A549 (cell line): ENCODE data around the gene TFEB.

Experiments
- CHD2 ChIP-seq: fragments of 150-350 bp; IDR thresholded peaks from 2 replicates; pipeline ENCODE4 v1.6.1; 2014; ENCODE audit warnings: low read length; ENCODE audit not compliant: partially characterized antibody
- EP300 ChIP-seq, 2 experiments: fragments of >200 bp; sonication (Bioruptor Twin); formaldehyde crosslinking; IDR thresholded peaks; 2 replicates in 1 of 2; 3 replicates in 1 of 2; pipeline ENCODE4 v1.6.1; 2016 to 2017
- ESRRA ChIP-seq: fragments of 150-350 bp; IDR thresholded peaks from 2 replicates; pipeline ENCODE4 v1.6.1; 2014; ENCODE audit warnings: mild to moderate bottlenecking, low read length, borderline replicate concordance
- HOXB13 ChIP-seq: fragments of 250-450 bp; sonication (Bioruptor Pico); IDR thresholded peaks from 2 replicates; pipeline ENCODE4 v1.5.0; 2020; ENCODE audit warnings: low read depth, mild to moderate bottlenecking, moderate library complexity
- MAFK ChIP-seq: fragments of 450-650 bp; IDR thresholded peaks from 2 replicates; pipeline ENCODE4 v1.6.1; 2014; ENCODE audit not compliant: partially characterized antibody
- POLR2A ChIP-seq: IDR thresholded peaks from 2 replicates; pipeline ENCODE4 v1.6.1; 2012; ENCODE audit warnings: mild to moderate bottlenecking, low read length
- POLR2AphosphoS2 ChIP-seq: conservative IDR thresholded peaks from 2 replicates; pipeline ENCODE4 v1.6.1; 2012; ENCODE audit warnings: low read length, improper control_type of control experiment, inconsistent platforms
- TFCP2L1 ChIP-seq: fragments of 250-450 bp; sonication (Bioruptor Pico); IDR thresholded peaks from 2 replicates; pipeline ENCODE4 v1.5.0; 2021; ENCODE audit warnings: mild to moderate bottlenecking
- TF ChIP-seq, protein P1 (sequence below): IDR thresholded peaks from 2 replicates; pipeline ENCODE4 v1.6.1; 2012; ENCODE audit warnings: low read depth, borderline replicate concordance
- TF ChIP-seq, protein P2 (sequence below): fragments of 150-350 bp; IDR thresholded peaks from 2 replicates; pipeline ENCODE4 v1.6.1; 2014; ENCODE audit warnings: low read depth, mild to moderate bottlenecking, low read length
- TF ChIP-seq, protein P3 (sequence below): fragments of >200 bp; sonication (Bioruptor Twin); formaldehyde crosslinking; IDR thresholded peaks from 3 replicates; pipeline ENCODE4 v1.5.1; 2016
- TF ChIP-seq, protein P4 (sequence below): IDR thresholded peaks from 2 replicates; pipeline ENCODE4 v1.6.1; 2012

DNA sequence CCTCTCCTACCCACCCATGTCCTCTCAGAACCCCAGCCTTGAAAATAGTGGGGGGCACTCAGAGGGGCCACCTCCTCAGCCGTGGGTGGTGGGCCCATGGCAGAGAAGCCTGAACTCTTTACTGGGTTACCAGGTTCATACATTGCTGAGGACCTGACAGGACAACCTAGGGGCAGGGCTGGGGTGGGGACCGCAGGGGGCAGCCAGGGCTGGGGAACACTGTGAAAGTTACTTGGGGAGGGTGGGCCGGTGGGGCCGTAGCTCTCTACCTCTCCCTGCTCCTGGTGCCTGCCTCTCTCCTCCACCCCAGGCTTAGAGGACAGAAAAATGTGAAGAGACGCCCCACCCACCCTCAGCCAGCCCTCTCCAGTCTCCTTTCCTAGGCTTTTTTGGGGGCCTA, 81.7 kb downstream of the TFEB start:
- TF ChIP-seq, protein P1, sequence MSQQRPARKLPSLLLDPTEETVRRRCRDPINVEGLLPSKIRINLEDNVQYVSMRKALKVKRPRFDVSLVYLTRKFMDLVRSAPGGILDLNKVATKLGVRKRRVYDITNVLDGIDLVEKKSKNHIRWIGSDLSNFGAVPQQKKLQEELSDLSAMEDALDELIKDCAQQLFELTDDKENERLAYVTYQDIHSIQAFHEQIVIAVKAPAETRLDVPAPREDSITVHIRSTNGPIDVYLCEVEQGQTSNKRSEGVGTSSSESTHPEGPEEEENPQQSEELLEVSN = no peak
- TF ChIP-seq CHD2 = no peak
- no peak for TF ChIP-seq POLR2A
- TF ChIP-seq, protein P2, sequence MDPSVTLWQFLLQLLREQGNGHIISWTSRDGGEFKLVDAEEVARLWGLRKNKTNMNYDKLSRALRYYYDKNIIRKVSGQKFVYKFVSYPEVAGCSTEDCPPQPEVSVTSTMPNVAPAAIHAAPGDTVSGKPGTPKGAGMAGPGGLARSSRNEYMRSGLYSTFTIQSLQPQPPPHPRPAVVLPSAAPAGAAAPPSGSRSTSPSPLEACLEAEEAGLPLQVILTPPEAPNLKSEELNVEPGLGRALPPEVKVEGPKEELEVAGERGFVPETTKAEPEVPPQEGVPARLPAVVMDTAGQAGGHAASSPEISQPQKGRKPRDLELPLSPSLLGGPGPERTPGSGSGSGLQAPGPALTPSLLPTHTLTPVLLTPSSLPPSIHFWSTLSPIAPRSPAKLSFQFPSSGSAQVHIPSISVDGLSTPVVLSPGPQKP = no peak
- TF ChIP-seq, protein P3, sequence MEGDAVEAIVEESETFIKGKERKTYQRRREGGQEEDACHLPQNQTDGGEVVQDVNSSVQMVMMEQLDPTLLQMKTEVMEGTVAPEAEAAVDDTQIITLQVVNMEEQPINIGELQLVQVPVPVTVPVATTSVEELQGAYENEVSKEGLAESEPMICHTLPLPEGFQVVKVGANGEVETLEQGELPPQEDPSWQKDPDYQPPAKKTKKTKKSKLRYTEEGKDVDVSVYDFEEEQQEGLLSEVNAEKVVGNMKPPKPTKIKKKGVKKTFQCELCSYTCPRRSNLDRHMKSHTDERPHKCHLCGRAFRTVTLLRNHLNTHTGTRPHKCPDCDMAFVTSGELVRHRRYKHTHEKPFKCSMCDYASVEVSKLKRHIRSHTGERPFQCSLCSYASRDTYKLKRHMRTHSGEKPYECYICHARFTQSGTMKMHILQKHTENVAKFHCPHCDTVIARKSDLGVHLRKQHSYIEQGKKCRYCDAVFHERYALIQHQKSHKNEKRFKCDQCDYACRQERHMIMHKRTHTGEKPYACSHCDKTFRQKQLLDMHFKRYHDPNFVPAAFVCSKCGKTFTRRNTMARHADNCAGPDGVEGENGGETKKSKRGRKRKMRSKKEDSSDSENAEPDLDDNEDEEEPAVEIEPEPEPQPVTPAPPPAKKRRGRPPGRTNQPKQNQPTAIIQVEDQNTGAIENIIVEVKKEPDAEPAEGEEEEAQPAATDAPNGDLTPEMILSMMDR = no peak
- no peak for TF ChIP-seq EP300 (IDR thresholded peaks at IDR 0.05)
- TF ChIP-seq MAFK = no peak
- no peak for TF ChIP-seq ESRRA
- TF ChIP-seq HOXB13 (CRISPR knock-in tag) = no peak
- TF ChIP-seq TFCP2L1 (CRISPR knock-in tag) = no peak
- TF ChIP-seq, protein P4, sequence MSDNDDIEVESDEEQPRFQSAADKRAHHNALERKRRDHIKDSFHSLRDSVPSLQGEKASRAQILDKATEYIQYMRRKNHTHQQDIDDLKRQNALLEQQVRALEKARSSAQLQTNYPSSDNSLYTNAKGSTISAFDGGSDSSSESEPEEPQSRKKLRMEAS = no peak
- no peak for TF ChIP-seq POLR2AphosphoS2
